ENCODE data around the gene TVP23A.

DNA sequence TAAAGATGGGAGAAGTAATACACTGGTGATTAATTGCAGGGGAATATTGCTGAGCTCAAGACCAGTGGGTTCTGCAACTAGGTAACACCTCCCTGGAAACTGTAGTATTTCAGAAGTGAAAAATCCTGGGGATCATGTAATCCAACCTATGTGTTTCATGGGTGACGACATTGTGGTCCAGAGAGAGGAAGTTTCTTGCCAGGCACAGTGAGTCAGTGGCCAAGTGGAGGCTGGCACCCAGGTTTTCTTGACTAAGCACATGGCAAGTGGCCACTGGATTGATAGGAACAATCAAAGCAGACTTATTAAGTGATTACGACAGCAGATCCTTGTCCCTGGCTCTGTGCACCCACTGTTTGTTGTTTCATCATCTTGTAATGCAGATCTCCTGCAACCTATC, 43.8 kb upstream of the TVP23A start:
- TF ChIP-seq, protein P1, sequence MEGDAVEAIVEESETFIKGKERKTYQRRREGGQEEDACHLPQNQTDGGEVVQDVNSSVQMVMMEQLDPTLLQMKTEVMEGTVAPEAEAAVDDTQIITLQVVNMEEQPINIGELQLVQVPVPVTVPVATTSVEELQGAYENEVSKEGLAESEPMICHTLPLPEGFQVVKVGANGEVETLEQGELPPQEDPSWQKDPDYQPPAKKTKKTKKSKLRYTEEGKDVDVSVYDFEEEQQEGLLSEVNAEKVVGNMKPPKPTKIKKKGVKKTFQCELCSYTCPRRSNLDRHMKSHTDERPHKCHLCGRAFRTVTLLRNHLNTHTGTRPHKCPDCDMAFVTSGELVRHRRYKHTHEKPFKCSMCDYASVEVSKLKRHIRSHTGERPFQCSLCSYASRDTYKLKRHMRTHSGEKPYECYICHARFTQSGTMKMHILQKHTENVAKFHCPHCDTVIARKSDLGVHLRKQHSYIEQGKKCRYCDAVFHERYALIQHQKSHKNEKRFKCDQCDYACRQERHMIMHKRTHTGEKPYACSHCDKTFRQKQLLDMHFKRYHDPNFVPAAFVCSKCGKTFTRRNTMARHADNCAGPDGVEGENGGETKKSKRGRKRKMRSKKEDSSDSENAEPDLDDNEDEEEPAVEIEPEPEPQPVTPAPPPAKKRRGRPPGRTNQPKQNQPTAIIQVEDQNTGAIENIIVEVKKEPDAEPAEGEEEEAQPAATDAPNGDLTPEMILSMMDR (IDR thresholded peaks at IDR 0.05): no peak
- TF ChIP-seq POLR2A (IDR thresholded peaks at IDR 0.05): no peak

All from gastroesophageal sphincter (tissue), 3 donors.